GM21390 (cell line): Measurements from ENCODE around the gene NR1H3.
"Not testable (repeated sequence)": the region's sequence is repeated elsewhere in the genome, so short reads cannot be mapped to it uniquely, and the experiment has no call there.

Experiments
- ATAC-seq: cut with Tn5 transposase; IDR thresholded peaks from one replicate; pipeline ENCODE4 v1.9.1; 2021; ENCODE audit not compliant: unreplicated experiment

NR1H3 gene

DNA sequence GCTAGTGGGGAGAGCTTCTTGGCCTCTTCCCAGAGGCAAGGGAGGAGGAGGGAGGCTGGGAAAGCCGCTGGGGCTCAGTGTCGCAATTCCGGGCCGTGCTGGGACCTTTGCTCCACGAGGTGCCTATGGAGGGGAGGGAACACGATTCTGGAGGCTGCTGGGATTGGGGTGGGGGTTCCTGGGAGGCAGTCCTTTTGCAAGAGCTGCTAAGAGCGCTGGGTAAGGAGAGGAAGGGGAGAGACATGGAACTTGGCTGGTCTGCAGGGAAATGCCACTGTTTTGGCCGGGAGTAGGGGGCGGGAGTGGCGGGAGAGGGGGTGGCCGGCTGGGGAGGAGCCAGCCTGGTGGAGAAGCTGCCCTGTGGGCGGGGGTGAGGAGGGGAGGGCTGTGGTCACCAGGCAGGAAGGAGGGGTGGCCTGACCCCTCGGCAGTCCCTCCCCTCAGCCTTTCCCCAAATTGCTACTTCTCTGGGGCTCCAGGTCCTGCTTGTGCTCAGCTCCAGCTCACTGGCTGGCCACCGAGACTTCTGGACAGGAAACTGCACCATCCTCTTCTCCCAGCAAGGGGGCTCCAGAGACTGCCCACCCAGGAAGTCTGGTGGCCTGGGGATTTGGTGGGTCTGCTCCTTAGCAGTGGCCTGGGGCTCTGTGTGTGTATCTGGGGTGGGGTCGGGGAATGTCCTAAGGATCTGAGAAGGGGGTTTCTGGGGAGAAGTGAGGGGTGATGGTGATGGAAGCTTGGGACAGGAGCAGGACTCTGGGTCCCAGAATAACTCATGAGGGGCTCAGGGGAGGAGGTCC lies at the start of gene NR1H3:
NR1H3 (plus strand) TSS at position 480 of the 800 bp plus-strand sequence. CDS start 1,221 bp downstream, outside the sequence.
- no peak for ATAC-seq

DNA sequence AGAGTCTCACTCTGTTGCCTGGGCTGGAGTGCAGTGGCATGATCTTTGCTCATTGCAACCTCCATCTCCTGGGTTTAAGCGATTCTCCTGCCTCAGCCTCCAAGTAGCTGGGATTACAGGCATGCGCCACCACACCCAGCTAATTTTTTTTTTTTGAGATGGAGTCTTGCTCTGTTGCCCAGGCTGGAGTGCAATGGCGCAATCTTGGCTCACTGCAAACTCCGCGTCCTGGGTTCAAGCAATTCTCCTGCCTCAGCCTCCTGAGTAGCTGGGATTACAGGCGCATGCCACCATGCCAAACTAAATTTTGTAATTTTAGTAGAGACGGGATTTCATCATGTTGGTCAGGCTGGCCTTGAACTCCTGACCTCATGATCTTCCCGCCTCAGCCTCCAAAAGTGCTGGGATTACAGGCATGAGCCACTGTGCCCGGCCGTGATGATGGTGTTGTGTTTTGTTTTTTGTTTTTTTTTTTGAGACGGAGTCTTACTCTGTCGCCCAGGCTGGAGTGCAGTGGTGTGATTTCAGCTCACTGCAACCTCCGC lies 49.7 kb upstream of the NR1H3 start:
- not testable (repeated sequence) for ATAC-seq

DNA sequence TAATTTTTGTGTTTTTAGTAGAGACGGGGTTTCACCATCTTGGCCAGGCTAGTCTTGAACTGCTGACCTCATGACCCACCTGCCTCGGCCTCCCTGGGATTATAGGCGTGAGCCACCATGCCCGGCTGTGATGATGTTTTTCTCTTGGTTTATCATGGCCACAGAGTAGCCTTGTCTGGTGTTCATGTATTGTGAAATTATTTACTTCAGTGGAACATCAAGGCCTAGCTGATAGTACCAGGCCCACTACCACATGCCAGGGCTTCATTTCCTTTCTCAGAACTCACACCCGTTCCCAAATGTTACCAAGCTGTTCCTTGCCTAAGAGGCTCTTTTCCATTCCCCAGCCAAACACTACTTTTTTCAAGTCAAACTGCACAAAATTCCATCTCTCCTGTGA lies 49.2 kb upstream of the NR1H3 start:
- ATAC-seq = no peak

DNA sequence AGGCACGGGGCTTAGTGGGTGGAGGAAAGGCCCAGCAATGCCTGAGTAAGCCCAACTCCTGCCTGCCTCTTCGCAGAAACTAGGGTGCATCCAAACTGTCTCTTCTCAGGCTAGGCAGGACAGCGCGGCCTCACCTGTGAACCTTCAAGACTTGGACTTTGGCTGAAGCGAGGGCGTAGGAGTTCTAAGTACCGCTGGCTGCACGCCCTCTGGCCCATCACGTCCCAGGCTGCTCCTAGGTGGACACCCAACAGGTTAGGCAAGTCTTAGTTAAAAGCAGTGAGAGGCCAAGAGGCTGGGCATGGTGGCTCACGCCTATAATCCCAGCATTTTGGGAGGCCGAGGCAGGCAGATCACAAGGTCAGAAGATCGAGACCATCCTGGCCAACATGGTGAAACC lies 44.9 kb upstream of the NR1H3 start:
- ATAC-seq = no peak

GRCh38 chr11:47213950-47214565 lies 43.7 kb upstream of the NR1H3 start:
- ATAC-seq = peak; percentile 63

DNA sequence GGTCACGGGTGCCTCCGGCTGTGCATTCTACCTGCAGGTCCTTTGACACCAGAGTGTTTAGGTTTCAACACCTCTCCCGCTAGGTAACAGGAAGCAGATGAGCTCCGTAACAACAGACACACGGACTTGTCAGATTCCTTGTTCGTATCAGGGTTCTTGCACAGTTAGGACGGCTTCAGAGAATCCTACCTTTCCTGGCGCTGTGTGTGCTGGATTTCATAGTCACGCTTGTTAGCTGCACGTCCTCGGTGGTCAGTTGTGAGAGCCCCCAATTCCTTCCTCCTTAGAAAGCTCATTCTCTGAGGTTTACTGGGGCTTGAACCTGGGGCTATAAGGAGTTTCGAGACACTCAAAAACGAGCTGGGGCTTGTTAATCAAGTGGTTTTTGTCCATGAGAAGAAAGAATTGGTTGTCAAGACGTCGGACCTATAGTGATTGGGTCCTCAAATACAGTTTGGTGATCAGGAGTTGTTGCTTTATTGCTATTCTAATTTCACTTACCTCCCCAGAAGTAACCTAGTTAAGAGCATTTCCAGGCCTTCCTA lies 42.4 kb upstream of the NR1H3 start:
- ATAC-seq = no peak

GRCh38 chr11:47216121-47216798 lies 41.5 kb upstream of the NR1H3 start:
- no peak for ATAC-seq

DNA sequence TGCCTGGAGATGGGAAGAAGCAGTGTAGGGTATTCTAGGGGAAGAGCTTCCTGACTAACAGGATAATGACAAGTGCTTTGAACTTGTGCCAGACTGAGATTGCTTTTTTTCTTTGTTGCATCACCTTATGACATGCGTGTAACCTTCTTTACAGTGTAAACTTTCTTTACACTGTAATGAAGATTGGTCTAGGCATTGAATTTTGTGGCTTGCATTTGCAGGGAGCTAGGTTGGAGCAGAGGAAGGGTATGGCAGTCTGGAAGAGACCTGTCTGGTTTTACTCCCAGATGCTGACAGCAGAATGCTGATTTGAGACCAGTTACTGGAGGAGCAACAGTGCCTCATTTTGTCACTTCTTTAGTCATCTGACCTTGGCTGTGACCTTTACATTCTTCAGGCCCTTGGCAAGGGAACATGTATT lies 37.4 kb upstream of the NR1H3 start:
- ATAC-seq = no peak

- no peak for ATAC-seq
These were observed 35.1 kb upstream of the NR1H3 start for GRCh38 chr11:47222696-47223095.

DNA sequence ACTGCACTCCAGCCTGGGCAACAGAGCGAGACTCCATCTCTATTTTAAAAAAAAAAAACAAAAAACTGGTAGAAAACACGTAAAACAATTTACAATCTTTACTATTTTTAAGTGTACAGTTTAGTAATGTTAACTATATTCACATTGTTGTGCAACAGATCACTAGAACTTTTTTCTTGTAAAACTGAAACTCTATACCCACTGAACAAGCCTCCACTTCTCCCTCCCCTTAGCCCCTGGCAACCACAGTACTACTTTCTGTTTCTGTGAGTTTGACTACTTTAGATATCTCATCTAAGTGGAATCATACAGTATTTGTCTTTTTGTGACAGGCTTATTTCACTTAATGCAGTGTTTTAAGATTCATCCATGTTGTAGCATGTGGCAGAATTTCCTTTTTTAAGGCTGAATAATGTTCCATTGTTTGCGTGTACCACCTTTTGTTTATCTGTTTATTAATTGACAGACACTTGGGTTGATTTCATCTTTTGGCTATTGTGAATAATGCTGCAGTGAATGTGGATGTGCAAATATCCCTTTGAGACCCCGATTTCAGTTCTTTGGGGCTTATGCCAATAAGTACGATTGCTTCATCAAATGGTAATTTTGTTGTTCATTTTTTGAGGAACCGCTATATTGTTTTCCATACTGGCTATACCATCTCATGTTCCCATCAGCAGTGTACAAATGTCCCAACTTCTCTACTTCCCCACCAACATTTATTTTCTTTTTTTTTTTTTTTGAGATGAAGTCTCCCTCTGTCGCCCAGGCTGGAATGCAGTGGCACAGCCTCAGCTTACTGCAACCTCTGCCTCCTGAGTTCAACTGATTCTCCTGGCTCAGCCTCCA lies 32.0 kb upstream of the NR1H3 start:
- ATAC-seq = peak; percentile 89

DNA sequence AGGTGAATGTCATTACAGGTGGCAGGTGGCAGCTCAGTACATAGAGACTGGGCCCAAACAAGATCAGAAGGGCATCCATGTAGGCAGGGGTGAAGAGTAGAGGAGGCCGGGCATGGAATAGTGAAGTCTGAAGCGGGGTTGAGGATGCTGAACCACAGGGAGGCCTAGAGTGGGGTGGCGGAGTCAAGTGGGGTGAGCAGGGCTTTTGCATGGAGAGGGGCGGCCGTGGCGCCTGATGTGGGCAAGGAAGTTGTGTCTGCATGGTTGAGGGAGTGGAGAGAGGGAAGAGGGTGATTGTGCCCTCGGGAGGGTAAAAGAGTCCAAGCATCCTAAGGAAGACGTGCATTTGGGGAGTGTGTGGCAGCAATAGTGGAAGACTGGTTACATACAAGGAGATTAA lies 28.6 kb upstream of the NR1H3 start:
- no peak for ATAC-seq

DNA sequence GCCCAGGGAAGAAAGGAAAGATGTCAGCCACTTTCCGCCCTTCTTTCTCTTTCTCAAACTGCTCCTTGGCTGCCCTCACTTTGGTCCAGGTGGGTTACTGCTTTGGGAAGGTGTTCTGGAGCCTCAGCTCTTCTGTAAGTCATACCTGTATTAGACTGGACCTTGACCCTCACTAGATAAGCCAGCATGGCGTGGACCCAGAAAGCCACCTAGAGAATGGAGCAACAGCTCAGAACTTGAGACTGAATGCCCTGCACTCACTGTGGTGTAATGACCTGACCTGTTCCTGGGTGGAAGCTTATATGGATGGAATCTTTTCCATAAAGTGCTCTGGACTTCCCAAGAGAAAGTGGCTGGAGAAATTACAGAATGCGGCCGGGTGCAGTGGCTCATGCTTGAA lies 24.7 kb upstream of the NR1H3 start:
- no peak for ATAC-seq

GRCh38 chr11:47233989-47234668 lies 23.7 kb upstream of the NR1H3 start:
- no peak for ATAC-seq

DNA sequence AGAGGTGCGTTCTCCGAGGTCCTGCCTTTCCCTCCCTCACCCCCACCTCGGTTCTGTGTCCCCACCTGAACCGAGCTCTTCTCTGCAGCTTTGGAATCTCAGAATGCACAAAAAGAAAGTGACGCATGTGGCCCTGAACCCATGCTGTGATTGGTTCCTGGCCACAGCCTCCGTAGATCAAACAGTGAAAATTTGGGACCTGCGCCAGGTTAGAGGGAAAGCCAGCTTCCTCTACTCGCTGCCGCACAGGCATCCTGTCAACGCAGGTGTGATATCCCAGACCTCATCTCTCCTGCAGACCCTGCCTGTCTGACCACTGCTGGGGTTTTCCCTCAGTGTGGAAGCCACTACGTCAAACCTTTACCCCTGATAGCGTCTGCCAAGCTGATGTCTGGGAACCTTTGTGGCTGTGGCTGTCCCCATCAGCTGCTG lies 23.1 kb upstream of the NR1H3 start:
- ATAC-seq = no peak

GRCh38 chr11:47235163-47235562 lies 22.6 kb upstream of the NR1H3 start:
- ATAC-seq = no peak

- no peak for ATAC-seq
These were observed 21.3 kb upstream of the NR1H3 start for GRCh38 chr11:47236482-47236881.

DNA sequence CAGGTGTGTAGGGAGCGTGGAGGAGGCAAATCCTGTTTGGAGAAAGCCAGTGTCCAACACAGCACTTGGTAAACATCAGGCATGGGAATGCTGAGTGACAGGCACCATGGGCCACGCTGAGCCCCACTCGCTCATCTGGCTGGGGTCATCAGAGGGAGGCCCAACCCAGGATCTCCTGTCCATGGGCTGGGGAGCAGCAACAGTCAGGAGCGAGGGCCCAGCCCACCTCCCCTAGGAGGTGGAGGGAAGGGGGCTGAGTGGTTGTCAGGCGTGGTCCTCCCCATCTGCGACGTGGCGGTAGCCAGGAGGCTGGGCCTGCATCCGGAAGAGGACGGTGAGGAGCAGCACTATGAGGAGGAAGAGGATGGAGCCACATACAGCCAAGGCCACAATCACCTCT lies 17.9 kb upstream of the NR1H3 start:
- no peak for ATAC-seq

DNA sequence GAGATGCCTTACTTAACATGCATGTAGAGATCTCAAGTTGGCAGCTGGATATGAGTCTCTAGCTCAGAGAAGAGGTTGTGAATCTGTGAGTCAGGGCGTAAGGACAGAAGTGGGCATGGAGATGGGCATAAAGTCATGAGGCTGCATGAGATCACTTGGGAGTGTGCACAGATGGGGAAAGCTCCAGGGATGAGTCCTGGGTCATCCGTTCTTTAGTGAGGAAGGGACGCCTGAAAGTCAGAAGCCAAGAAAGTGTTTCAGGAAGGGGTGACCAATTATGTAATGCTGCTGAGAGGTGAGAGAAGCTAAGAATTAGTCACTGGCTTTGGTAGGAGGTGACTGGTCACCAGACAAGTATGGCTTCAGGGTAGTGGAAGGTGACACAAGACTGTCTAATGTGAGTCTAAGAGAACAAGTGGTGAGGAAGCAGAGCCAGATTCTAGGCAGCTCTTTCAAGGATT lies 15.9 kb upstream of the NR1H3 start:
- ATAC-seq = no peak

- no peak for ATAC-seq
These were observed 15.1 kb upstream of the NR1H3 start for GRCh38 chr11:47242596-47243192.
